SKM-1 (cell line): ENCODE data around the gene STIM1.
"Not testable (repeated sequence)": the region's sequence is repeated elsewhere in the genome, so short reads cannot be mapped to it uniquely, and the experiment has no call there.

Source experiments
- DNase-seq: peaks from one replicate; lab custom pipeline; 2025; ENCODE audit not compliant: unreplicated experiment; lab: John Stamatoyannopoulos, UW

The STIM1 gene

GRCh38 chr11:4017129-4017528, 161.7 kb downstream of the STIM1 start:
- DNase-seq, result no peak

DNA sequence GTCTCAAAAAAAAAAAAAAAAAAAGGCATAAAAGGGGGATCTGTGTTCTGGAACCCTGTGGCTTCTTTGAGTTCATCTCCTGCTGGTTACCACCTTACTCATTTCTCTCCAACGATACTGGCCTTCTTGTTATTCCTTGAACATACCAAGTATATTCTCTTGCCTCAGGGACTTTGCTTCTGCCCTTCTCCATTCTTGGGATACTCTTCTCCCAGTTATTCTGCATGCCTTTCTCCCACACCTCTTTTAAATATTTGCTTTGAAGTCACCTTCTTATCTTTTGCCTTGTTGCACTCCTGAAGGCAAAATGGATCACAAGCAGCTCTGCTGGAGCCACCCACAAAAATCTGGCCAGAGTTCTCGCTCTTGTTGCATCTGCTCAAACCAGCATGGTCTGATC, 163.2 kb downstream of the STIM1 start:
- no peak for DNase-seq

GRCh38 chr11:4019891-4020290, 164.4 kb downstream of the STIM1 start:
- no peak for DNase-seq

- DNase-seq, result no peak
Observed at GRCh38 chr11:4022669-4023068, 167.2 kb downstream of the STIM1 start.

- DNase-seq, result no peak
Observed at GRCh38 chr11:4025248-4025966, 169.9 kb downstream of the STIM1 start.

DNA sequence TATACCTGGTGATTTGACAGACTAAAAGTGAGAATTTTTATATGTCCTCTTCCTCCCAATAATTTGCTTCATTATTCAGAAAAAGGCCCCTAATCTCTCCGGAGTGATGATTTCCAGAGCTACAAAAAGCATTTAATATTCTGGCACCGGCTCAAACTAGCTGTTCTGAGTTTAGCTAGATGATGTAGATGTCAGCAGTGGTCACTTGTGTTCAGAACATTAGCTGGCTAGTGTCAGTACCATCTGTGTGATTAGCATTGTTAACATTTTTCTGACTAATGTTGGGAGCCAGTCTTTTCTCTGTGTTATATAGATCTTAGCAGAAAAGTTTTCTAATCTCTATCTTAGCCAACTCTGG, 170.5 kb downstream of the STIM1 start:
- DNase-seq, result no peak

GRCh38 chr11:4026389-4026788, 170.9 kb downstream of the STIM1 start:
- no peak for DNase-seq

GRCh38 chr11:4027746-4028145, 172.3 kb downstream of the STIM1 start:
- DNase-seq, result no peak

- DNase-seq, result no peak
Observed at GRCh38 chr11:4030197-4030596, 174.7 kb downstream of the STIM1 start.

DNA sequence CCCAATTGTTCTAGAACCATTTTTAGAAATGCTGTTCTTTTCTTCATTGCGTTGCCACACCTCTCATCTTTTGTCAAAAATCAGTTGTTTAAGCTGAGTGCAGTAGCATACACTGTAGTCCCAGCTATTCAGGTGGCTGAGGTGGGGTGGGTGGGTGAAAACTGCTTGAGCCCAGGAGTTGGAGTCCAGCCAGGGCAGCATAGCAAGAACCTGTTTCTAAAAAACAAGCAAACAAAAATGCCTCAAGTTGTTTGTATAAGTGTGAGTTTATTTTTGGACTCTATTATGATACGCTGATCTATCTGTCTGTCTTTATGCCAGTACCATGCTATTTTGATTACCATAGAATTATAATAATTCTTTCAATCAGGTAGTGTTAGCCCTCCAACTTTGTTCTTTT, 176.6 kb downstream of the STIM1 start:
- DNase-seq, result no peak

DNA sequence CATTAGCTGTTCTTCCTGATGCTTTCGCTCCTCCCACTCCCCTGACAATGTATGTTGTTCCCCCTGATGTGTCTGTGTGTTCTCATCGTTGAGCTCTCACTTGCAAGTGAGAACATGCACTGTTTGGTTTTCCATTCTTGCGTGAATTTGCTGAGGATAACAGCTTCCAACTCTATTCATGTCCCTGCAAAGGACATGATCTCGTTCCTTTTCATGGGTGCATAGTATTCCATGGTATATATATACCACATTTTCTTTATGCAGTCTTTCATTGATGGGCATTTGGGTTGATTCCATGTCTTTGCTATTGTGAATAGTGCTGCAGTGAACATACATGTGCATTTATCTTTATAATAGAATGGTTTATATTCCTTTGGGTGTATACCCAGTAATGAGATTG, 180.5 kb downstream of the STIM1 start:
- DNase-seq, result no peak

DNA sequence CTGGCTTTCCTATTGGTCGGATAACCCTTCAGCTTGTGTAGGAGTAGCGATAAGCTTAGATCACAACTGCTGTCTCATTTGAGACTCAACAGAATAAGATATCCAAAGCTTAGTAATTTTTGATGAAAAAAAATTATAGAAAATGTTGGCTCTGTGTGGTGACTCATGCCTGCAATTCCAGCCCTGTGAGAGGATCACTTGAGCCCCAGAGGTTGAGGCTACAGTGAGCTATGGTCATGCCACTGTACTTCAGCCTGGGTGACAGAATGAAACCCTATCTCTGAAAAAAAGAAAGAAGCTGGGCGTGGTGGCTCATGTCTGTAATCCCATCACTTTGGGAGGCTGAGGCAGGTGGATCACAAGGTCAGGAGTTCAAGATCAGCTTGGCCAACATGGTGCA, 183.5 kb downstream of the STIM1 start:
- no peak for DNase-seq

DNA sequence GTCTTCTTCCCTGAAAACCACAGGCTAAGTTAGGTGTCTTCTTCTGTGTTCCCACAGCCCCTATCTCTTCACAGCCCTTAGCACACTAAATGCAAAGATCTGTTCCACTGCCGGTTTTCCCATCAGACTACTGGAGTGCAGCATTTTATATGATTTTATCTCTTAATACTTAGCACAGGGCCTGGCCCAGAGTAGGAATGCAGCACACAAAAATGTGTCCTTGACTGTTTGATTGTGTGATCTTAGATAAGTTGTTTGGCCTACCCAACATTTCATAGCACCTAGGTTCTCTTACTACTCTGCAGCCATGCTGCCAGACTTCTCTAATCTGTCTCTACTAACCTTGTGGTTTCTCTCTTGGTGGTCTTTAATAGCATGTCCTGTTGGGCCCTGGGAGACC, 185.0 kb downstream of the STIM1 start:
- no peak for DNase-seq

GRCh38 chr11:4041731-4042391, 186.4 kb downstream of the STIM1 start:
- DNase-seq, result no peak

GRCh38 chr11:4044976-4045646, 189.6 kb downstream of the STIM1 start:
- DNase-seq, result no peak

DNA sequence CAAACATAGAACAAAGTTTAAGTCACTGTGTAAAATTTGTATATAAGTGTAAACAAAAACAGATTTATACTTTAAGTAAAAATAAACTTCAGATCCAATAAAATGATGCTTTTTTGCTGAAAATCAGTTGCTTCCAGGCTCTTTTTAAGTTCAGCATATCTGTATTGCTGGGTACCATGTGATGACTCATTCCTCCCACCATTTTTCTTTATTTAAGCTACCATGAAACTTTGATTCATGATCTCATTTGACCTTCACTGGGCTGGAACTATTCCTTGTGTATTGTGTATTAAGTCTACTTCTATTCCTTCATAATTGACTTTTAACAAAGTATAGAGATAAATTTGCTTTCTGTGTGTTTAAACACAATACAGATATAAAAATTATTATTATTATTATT, 192.9 kb downstream of the STIM1 start:
- DNase-seq, result no peak

- peak; percentile 39 for DNase-seq
Observed at GRCh38 chr11:4049006-4049405, 193.5 kb downstream of the STIM1 start.

DNA sequence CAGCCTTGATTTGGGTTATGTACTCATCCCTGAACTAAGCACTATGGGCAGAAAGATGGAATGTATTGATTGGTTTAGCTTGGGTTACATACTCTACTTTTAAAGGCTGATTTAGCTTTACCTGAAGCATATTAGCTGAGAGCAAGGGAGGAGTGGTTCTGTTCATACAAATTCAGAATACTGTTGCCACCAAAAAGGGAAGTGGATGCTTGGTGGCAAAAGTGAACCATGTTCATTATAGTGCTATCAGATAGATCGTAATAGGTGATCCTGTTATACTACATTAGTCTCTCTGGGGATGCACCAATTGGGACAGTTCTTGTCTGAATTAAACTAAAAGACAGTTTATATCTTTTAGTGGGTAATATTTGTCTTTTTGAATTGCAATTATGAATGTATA, 194.7 kb downstream of the STIM1 start:
- peak; percentile 10 for DNase-seq

- not testable (repeated sequence) for DNase-seq
Observed at GRCh38 chr11:4053200-4053599, 197.7 kb downstream of the STIM1 start.

- DNase-seq, result no peak
Observed at GRCh38 chr11:4054643-4055042, 199.2 kb downstream of the STIM1 start.

DNA sequence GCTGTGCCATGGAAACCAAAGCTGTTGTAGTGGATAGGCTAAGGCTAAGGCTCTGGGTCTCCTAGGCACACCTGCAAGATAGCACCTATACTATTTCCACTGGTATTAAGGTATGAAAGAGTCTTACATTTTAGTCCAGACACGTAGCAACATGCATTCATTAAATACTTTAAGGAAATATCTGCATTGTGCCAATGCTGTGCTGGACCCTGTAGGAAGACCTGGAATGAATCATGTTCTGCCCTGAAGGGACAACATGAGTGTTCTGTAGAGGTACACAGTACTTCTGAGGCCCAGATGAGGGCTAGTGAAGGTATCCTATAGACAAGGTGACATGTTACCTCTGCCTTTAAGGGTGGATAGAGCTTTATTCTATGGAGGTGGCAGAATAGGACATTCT, 204.0 kb downstream of the STIM1 start:
- DNase-seq, result no peak

DNA sequence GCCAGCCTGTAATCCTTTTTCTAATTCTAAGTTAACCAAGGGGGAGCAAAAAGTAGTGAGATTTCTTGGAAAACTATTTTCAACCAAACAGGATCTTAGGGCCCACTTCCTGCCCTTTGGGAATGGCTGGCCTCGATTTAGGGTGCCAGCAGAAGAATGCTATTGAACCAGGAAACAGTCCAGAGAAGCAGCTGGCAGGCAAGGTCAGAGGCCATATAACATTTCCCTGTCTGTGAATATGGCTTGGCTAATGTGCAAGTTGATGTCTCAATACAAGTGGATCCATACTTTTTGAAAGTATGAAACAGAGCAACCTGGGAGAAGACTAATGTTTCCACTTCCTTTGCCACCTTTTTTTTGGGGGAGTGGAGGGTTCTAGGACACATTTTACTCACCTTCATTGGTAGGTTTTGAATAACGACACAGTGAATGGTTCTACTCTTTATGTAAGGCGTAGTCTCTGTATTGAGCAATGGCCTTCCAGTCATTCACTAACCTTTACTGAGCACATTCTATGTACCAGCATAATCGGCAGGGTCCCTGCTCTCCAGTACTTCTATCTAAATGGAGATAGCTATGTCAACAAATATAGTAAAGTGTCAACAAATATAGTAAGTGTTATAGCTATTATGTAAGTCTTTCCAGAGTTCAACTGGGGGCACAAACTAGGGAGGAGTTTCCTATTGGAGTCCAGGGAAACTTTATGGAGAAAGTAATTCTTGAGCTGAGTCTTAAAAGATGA, 204.9 kb downstream of the STIM1 start:
- DNase-seq, result no peak
